Measurements from ENCODE around the gene RSRC1. TPM values are rescaled to one million over a fixed set of nuclear protein-coding genes. Genes with fewer than 3 reads are reported as not detected.
"Not testable (repeated sequence)": the region's sequence is repeated elsewhere in the genome, so short reads cannot be mapped to it uniquely, and the experiment has no call there.

The RSRC1 gene
- total RNA-seq, 1 donor = 17.0 TPM

DNA sequence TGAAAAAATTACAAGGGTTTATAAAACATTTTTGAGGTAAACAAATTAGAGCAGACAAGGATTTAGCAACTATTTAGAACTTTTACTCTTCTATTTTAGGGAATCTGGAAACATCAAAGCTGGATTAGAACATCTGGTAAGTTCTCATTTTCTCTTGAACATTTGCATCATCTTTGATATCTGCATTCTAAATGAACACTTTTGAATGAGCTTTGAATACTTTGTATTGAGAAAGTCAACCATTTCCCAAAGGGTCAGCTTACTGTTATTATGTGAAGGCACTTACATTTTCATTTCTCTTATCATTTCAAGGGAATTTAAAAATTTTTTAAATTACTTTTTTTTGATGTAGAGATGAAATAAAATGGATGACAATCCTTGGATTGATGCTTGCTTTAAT is 188.1 kb downstream of the RSRC1 start:
- no peak for DNase-seq (ENCODE audit: low read depth in 2 of 3, low spot score in 2 of 3)

DNA sequence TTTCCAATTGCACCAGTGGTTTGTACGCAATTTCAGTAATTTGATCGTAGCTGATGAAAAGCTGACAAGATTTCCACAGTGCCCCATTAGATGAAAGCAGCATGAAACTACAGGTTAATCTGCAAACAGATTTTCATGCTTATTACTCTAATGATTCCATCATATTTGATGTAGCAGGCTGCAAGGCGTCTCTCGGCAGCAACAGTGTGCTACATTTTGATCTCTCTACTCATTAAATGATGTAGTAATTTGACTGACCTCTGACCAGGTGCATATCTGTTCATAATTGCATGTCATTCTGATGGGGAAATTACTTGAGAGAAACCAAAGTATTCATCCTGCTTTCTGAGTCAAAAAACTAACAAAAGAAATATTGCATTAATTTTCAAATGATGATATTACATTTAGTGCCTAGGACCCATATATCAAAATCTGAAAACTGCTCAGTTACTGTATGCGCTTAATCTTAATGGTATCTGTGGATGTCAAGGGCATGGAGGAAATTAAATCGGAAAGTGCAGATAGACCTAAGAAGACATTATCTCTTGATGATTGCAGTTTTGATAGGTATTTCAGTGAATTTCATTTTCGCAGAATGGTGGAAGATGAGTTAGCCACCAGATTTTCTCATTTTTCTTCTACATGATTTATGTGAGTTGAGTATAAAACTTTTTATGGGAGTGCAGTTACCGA is 198.5 kb downstream of the RSRC1 start:
- DNase-seq (ENCODE audit: low read depth in 2 of 3, low spot score in 2 of 3) = no peak

DNA sequence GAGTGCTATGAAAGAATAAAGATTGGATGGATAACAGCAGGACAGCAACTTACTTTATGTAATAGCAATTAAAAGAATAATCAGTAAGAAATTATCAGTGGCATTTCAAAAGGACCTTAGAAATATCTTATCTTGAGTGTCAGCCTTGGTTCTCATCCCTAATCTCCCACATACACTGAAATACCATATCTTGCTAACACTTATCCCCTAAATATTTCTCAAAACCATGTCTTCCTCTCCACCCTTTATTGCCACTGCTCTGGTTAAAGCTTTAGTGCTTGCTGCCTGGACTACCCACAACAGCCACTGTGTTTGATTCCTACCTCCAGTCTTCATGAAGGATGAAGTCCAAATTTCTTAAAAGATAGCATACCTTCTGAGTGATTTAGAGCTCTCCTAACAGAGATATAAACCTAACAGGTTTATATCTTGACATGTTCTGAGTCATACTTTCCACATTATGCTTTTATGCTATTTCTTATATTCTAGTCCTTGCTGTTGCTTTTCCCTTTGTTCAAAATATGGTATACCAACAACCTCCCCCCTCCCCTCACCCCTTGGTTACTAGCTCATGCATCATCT is 202.8 kb downstream of the RSRC1 start:
- no peak for DNase-seq (ENCODE audit: low read depth in 2 of 3, low spot score in 2 of 3)

DNA sequence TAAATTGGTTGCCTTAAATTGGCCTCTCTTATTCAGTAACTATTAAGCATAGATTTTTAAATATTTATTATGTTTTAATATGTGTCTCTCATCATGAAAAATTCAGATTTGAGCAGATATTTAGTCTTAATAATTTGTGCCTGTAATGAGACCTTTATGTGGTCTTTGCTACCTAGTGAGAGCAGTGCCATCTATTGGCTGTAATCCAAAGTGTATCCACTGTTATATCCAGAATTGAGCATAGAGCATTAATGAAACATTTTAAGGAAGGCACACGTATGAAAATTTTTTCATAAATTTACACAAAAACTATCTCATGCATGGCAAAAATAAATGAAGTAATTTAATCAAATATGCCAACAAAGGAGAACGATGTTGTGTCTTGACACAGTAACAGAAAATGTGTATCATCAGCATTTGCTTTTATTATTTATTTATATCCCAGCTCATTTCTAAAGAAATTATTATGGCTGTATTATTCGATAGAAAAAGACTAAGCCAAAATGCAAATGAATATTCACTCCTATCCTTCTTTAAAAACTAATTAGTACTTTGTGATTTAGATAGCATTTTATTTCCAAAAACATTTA is 203.5 kb downstream of the RSRC1 start:
- peak in 2 of 3 donors; percentile 24 to 65 for DNase-seq (ENCODE audit: low read depth in 2 of 3, low spot score in 2 of 3)

DNA sequence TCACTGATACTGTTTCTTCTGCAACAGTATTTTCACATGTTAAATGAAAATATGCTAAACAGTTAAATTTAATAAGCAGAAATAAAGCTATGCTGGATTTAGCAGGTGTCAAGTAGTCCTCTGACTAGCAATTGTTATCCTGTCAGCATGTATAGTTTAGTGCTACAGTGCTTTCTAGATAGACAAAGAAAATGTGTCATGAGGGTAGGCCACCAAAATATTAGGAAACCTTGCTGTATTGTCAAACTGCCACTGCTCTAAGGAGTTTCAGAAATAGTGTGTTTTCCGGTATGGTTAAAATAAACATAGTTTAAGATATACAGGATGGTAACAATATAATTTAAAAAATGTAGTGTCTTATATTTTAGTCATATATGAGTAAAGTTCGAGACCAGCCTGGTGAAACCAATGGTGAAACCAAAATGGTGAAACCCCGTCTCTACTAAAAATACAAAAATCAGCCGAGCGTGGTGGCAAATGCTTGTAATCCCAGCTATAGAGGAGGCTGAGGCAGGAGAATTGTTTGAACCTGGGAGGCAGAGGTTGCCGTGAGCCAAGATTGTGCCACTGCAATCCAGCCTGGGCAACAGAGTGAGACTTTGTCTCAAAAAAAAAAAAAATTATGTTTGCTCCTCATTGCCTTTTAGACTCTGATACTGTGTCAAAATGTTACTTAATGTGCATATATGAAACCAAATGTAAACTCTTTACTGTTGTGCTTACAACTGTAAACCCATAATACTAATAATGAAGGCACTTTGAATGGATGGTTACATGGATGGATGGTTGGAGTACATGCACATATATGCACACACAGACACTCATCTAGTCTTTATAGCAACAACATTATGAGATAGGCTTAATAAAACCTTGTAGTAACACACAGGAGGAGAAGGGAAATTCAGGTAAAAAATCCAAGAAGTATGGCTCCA is 204.8 kb downstream of the RSRC1 start:
- no peak for DNase-seq (ENCODE audit: low read depth in 2 of 3, low spot score in 2 of 3)

DNA sequence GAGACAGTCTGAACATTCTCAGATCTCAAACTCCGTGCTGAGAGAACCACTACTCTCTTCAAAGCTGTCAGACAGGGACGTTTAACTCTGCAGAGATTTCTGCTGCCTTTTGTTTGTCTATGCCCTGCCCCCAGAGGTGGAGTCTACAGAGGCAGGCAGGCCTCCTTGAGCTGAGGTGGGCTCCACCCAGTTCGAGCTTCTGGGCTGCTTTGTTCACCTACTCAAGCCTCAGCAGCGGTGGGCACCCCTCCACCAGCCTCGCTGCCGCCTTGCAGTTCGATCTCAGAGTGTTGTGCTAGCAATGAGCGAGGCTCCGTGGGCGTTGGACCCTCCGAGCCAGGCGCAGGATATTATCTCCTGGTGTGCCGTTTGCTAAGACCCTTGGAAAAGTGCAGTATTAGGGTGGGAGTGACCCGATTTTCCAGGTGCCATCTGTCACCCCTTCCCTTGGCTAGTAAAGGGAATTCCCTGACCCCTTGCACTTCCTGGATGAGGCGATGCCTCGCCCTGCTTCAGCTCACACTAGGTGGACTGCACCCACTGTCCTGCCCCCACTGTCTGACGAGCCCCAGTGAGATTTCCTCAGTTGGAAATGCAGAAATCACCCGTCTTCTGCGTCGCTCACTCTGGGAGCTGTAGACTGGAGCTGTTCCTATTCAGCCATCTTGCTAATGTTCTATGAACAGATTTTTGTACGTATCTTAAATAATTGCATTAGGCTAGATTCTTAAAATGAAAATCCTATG is 220.0 kb downstream of the RSRC1 start:
- not testable (repeated sequence) for DNase-seq (ENCODE audit: low read depth in 2 of 3, low spot score in 2 of 3)

DNA sequence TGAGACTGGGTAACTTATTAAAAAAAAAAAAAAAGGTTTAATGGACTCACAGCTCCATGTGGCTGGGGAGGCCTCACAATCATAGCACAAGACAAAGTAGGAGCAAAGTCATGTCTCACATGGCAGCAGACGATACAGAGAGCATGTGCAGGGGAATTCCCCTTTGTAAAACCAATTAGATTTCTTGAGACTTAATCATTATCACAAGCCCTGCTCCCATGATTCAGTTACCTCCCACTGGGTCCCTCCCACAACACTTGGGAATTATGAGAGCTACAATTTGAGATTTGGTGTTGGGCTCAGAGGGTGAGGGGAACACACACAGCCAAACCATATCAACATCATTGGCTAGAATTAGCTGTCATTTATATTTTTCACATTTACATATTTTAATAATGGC is 221.0 kb downstream of the RSRC1 start:
- DNase-seq (ENCODE audit: low read depth in 2 of 3, low spot score in 2 of 3) = no peak

DNA sequence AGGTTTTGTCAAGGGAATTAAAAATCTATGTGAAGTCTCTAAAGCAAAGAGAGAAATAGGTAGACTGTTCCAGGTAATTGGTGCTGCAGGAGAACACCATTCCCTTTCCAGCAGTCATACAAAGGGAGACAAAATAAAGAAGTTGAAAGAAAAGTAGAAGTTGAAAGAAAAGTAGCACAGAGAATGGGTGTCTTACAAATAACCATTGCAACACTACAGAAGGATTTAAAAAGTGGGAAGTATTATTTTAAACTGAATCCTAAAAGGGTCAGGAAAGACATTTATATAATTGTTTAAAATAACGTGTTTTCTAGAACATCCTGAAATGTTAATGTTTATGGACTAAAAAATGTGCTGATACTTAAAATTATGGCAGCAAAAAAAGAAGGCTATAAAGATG is 223.8 kb downstream of the RSRC1 start:
- no peak for DNase-seq (ENCODE audit: low read depth in 2 of 3, low spot score in 2 of 3)

DNA sequence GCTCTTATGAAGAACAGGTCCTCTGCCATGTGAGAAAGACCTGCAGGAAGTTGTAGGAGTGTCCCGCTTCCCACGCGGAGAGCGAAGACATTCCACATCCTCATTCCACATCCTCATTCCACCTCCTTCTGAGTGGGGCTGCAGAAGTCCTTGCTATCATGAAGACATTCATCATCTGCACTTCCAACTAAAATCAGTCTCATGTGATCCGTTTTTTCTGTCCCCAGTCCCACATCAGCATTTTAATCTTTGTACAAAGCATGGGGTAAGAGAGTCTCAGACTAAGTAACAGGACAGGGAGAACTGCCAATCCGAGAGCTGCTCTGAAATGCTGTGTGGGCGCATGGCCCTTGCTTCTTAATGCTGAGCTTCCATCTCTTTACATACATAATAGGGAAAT is 227.2 kb downstream of the RSRC1 start:
- DNase-seq (ENCODE audit: low read depth in 2 of 3, low spot score in 2 of 3) = no peak

DNA sequence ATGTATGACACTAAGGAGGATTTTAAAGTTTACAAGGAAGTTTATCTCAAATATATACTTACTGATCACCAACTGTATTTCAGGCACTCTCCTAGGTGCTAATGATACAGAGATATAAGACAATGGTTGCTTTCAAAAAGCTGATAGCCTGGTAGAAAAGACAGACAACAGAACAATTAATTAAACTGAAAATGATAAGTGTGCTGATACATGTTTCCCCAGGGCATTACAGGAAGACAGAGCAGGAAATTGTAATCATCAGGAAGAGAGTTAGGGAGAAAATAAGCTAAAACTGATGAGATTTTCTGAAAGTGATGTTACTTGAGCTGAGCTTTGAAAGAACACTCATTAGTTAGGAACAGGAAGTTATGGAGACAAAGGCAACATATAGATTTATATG is 229.7 kb downstream of the RSRC1 start:
- no peak for DNase-seq (ENCODE audit: low read depth in 2 of 3, low spot score in 2 of 3)

DNA sequence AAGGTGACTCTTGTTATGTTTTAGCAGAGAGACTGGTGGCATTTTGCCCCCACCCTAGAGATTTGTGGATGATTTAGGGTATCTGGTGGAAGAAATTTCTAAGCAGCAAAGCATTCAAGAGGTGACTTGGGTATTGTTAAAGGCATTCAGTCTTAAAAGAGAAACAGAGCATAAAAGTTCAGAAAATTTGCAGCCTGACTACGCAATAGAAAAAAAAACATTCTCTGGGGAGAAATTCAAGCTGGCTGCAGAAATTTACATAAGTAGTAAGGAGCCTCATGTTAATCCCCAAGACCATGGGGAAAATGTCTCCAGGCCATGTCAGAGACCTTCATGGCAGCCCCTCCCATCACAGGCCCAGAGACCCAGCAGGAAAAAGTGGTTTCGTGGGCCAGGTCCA is 231.1 kb downstream of the RSRC1 start:
- not testable (repeated sequence) for DNase-seq (ENCODE audit: low read depth in 2 of 3, low spot score in 2 of 3)

DNA sequence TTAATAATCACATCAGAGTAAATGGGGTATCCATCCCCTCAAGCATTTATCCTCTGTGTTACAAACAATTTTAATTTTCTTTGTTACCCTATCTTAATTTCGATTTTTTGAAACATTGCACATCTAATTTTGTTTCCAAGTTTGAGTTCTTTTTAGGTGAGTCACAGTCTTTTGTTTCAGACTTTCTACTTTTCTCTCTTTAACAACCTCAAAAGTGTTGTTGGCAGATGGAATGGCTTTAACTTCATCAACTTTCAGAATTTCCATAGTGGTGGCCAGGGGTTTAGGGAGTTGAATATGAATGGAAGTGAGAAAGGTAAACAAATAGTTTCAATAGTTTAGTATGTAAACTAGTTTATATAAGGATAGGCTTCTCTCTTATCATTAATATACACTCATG is 238.1 kb downstream of the RSRC1 start:
- DNase-seq (ENCODE audit: low read depth in 2 of 3, low spot score in 2 of 3) = no peak

DNA sequence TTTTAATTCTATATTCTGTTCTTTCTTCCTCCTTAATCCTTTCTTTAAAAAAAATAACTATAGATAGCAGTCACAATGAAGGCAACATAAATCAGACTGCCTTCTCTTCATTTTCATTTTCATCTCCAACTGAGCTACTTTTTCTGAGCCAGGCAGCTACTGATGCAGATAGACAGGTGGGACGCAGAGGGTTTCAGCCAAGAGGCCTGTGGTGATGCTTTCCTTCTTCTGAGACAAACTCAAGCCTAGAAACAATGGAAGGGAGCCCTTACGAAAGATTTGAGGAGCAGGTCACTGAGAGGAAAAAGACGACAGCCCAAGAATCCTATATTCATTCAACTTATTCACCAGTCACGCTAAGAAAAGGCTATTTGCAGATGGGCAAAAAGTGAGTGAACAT is 241.1 kb downstream of the RSRC1 start:
- no peak for DNase-seq (ENCODE audit: low read depth in 2 of 3, low spot score in 2 of 3)

DNA sequence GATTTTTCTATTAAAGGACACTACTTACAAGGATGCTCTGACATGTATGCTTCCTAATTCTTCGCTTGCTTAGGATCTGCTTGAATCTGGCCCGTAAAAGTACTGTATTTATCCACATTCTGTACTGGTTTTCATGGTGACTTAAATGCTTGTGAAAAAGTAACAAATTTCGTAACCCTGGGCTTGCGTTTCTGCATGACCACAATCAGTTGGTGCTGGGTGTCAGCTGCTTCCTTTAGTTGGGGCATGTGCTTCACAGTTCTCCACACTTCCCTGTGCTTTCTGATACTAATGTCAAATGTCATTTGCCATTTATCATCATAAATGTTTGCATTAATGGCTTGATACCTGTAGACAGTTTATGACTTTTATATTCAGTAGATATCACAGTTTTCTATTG is 242.7 kb downstream of the RSRC1 start:
- peak in 2 of 3 donors; percentile 71 to 89 for DNase-seq (ENCODE audit: low read depth in 2 of 3, low spot score in 2 of 3)

DNA sequence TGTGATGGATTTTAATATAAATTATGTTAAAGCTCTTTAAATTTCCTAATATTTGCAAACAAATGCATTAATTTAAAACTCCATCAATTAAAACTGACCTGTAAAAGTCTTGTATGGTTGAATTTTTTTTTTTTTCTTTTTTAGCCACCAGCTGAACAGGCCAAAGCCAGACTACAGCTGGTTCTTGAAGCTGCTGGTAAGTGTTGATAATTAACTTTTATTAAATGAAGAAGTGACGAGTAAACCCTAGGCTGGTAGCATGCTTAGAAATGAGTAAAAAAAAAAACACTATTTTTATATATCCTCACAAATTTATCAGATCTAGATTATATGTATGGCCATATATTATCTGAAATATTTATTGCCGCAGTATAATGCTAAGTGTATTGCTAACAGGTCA is 244.8 kb downstream of the RSRC1 start:
- DNase-seq (ENCODE audit: low read depth in 2 of 3, low spot score in 2 of 3) = no peak

DNA sequence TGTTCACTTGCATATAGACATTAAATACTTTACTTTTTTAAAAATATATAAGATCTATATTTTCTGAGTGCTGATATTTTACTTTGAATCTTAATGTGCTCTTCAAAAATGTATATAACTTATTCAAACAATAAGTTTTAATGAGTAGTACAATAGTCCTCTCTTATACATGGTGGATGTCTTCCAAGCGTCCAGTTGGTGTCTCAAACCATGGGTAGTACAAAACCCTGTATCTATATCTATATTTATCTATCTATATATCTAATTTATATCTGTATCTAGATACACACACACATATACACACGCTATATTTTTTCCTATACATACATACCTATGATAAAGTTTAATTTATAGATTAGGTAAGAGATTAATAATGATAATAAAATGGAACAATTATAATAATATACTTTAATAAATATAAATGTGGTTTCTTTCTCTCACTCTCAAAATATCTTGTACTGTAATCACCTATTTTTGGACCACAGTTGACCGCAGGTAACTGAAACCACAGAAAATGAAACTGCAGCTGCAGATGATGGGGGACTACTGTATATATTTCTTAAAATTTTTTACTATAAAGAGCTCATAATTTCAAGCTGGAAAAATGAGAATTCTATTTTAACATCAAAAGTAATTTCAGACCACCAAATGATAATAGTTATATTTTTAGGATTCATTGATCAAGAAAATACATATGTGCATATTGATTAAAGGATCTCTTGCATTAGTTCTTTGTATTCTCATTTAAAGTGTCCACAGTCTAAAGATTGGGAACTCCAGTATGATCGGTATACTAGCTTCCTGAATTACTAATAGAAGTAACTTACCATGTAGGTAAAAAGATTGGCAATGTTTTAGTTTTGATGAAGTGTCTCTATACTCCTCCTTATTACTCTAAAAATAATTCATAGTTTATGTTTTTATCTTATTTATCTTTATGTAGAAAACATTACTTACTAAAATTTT is 246.0 kb downstream of the RSRC1 start:
- peak in 1 of 3 donors; percentile 32 for DNase-seq (ENCODE audit: low read depth in 2 of 3, low spot score in 2 of 3)

DNA sequence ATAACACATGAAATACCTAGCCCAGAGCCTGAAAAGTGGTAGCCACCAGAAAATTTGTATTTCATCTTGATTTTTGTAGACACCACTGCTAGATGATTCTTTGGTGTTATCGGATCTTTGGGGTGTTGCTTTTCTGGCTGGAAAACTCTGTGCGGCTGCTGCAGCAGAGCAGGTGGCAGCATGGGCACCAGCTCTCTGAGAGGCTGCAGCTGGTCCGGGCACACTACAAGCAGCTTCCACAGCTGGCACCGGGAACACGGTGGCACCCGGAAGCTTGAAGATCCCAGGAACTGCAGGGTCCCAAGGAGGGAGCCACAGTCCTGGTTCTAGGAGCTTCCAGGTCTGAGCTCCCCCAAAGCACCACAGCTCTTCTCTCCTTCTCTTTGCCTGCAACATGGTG is 249.4 kb downstream of the RSRC1 start:
- DNase-seq (ENCODE audit: low read depth in 2 of 3, low spot score in 2 of 3) = no peak

DNA sequence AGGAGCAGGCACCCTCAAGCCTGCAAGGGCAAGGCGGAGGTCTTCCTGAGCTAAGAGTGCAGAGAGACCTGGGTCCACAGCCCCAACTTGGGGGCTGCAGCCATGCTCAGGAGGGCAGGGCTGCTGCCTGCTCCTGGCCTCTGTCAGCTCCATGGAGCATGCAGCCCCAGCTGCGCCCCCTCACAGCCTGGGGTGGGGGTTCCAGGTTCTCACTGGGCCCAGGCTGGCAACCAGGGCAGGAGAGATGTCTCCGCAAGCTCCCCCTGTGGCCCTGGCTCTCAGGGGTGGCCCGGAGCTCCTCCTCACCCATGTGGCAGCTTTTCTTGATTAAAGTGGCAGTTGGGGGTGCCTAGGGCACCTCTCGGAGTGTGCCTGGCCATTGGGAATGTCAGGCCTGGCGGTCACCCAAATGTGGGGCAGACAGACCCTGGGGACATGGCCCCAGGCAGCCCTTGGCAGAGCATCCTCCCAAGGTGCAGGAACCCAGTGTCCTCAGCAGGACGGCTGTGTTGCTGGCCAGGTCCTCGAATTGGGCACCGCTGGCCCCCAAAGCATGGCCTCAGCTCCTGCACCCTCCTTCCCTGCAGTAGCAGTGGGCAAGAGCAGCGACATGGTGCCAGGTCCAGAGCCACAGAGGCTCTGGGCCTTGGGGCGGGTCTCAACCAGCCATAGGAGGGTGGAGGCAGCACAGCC is 251.0 kb downstream of the RSRC1 start:
- DNase-seq (ENCODE audit: low read depth in 2 of 3, low spot score in 2 of 3) = no peak

DNA sequence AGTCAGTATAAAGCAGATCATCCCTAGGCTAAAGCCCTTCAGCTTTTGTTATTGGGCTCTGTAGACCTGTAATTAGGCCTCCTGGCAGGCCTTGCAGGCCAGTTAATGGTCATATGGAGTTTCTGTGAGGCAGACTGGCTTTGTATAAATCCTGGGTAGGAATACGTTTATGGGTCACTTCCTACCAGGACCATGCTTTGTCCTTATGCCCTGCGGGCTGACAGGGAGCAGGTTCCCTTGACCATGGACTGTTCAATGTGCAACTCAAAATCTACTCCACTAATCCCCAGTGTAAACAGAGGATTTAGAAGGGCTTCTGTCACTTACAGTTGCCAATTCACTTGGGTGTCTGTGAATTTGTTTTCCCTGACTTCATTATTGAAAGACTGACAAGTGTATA is 258.4 kb downstream of the RSRC1 start:
- DNase-seq (ENCODE audit: low read depth in 2 of 3, low spot score in 2 of 3) = no peak
